GOT3 (cell line): Measurements from ENCODE around the gene CRYBG2.

Experiments
- DNase-seq: peaks from one replicate; lab custom pipeline; 2025; ENCODE audit warnings: mixed read lengths; lab: John Stamatoyannopoulos, UW

CRYBG2 gene

DNA sequence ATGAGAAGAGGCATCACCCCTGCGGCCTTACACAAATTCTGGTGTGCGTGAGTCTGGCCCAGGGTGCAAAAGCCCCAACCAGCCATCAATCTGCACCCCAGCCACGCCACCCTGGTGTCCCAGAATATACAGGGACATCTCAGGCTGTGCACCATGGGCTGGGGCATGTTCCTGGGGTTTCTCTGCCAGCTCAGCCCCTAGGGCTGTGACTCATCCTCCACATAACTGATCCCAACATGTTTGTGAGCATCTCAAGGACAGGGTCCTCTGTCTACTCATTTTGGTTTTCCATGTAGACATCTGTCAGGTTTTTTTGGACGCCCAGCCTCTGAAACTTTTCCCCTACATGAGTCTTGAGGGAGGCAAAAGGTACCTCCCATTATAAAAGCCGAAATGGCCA lies 18.1 kb upstream of the CRYBG2 start:
- no peak for DNase-seq

DNA sequence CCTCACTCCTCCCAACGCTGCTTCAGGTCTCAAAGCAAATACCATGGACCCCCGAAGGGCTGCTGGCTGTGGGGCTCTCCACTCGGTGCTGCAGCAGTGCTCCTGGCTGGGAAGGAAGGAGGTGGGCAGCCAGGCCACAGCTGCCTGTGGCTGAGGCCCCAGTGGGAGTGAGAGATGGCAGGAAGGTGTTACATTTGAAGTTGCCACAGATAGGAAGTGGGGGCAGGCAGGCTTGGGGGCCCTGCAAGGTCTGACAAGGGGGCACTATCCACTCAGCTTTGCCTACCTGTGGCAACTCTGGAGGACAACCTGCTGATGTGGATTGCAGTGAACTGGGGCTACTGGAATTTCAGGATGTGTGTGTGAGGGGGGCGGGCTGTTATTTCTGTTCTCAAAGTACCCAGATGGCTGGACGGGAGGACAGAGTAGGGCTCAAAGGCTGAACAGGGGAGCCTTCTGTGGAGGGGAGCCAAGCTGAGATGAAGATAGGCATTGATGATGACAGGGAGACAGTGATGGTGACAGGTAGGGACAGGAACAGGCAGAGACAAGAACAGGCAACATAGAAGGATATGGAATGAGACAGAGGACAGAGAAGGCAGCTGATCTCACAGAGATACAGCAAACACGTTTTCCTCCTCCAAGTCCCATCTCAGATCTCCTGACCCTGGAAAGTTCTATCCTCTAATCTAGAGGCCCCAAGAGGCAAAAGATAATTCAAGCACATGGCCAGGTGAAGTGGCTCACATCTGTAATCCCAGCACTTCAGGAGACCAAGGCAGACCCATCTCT lies 16.9 kb upstream of the CRYBG2 start:
- no peak for DNase-seq

DNA sequence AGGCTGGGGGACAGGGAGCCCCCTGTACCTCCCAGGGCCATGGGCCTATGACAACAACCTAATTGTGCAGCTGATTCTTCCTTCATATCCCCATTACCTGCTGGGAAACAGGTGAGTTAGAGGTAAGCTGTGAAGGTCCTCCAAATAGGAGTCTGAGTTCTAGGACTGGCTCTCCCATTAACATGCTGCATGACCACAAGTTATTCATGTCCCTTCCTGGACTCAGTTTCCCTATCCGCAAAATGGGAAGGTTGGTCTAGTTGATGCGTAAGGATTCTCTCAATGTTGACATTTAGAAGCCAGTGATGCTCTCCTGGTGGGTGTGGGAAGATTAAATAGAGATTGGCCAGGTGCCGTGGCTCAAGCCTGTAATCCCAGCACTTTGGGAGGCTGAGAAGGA lies 14.6 kb upstream of the CRYBG2 start:
- DNase-seq = no peak

DNA sequence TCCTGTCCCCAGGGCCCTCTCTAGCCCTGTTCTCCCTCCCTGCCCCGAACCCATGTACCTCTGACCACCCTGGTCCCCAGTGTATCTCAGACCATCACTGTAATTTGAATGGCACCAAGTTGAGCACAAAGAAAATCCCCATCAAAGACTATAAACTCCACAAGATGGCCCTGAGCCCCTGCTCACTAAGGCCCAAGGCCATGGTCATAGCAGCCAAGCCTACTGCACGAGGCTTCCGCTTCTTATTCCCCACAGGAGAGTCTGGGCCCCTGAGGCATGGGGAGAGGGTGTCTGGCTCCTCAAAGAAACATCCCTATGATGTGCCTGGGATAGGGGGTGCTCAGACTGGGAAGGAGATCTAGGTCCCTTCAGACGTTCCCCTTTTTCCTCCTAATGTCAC lies 14.1 kb upstream of the CRYBG2 start:
- DNase-seq = no peak

DNA sequence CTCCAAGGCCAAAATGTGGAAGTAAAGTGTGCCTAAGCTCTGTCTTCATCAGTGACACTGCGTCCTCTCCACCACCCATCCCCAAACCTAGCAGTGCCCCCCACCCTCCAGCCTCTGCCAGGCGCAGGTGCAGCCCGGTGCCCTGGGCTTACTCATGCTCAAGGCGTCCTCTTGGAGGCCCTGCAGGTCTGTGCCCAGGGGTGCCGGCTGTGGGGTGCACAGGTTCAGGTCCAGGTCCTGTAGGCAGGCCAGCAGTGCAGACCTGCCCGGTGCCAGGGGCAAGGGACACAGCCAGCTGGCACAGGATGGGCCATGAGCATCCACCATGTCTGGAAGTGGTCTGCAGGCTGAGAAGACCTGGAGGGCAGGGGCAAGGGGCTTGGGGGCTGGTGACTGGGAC lies 13.5 kb upstream of the CRYBG2 start:
- DNase-seq = no peak

DNA sequence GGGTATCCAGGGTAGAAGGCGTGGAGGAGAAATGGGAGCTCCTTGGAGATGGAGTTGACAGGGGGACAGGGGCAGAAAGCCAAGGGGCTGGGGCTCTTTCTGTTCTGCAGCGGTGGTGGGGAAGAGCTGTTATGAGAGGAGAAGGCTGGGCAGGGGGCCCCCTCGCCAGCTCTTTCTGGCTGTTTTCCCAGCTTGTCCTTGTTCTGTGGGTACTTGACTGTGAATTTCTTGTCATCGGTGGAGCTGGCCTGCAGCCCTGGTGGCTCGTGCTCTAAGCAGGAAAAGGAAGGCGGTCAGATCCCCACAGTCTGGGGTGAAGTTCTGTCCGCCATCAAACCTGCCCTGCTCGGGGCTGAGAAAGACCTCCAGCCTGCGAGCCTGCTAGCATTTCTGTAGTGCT lies 11.0 kb upstream of the CRYBG2 start:
- DNase-seq = no peak

DNA sequence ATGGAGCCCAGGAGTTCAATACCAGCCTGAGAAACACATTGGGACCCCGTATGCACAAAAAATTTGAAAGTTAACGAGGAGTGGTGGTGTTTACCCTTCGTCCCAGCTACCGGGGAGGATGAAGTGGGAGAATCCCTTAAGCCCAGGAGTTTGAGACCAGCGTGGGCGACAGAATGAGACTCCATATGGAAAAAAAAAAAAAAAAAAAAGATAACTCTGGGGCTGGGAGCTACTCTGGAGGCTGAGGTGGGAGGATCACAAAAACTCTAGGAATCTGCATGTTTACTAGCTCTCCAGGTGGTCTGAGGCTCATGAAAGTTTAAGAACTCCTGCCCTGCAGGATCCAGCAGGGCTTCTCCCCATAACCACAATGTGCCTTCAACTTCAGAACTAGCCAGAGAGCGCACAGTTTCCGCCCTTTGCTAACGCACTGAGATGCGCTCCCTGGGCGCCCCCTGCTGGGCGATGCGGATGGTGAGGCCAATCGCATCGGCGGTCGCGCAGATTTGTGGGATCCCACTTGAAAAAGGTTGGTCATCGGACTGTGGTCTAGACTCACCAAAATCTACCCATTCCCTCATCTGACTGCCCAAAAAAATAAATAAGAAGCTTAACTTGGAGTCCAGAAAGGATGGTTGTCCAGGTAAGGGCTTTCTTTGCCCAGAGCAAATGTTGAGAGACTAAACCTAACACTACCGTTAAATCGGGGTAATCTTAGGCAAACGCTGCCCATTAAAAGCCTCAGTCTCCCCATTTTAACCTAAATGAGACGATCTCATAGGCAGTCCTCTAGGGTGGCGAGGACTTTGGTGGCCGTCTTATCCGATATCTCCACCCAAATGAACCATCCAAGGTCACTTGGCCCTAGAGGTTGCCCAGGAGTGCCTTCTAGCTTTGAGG lies 9.9 kb upstream of the CRYBG2 start:
- DNase-seq = peak; percentile 50

DNA sequence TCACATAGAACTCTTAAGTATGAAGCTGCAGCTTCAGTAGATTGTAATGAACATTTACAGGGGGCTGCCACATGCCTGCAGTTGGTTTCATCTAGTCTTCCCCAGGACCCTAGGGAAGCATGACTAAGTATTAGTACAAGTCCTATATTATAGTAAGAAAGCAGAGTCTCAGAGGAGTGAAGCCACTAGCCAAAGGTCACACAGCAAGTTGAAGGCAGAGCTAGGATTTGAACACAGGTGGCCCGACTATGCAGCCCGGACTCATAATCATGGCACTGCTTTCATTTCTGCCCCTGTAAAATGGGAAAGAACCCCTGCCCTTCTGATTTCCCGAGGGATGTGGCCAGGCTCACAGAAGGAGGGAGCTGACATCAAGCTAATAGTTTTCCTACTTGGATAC lies 8.4 kb upstream of the CRYBG2 start:
- no peak for DNase-seq

DNA sequence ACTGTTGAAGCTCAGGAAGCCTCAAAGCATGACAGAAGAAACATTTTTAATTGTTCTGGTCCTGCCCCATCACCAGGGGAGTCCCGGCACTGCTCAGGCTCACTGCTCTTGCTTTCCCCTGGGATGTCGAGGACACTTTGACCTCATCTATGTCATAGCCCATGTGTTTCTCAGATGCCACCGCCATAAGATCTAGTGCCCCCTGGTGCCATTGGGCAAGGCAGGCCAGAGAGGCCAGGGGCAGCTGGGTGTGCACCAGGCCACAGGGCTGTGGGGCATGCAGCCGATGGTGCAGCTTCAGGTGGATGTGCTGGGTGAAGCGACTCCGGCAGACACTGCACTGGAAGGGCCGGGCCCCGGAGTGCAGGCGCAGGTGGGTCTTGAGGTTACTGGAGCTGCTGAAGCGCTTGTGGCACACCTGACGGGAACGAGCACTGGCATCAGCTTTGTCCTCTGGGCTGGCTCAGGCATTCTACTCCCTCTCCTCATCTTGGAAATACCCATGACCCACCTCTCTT lies 7.7 kb upstream of the CRYBG2 start:
- no peak for DNase-seq

DNA sequence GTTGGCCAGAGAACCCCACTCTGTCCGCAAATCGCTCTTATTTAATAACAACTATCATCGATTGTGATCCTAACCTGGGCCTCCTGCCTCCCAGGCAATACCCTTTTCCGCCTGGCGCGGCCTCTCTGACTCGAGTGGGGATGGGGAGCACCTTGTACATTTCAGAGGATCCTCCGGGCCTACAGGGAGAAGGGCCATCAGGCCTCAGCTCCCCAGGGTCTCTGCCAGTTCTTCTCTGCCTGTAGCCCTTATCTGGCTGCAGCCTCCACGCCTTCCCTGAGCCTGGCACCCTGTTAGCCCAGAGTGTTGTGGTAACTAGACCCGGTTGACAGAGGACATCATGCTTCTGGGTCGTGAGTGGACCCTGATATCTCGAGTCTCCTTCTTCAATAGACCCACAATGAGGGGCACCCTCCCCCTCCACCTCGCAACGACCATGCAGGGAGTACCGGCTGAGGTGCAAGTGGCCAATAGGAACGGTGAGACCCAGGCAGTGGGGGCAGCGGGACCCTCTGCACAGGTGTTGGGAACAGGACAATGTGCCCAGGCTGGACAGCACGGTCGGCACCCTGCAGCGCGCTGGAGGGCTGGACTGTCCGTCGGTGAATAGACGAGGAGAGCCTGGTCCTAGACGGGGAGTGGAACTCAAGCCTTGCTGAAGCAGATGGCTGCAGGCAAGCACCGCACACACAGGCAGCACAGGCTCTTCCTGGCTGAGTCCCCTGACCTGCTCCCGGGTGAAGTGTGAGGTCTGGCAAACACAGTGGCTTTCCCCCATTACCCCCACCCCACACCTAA lies 7.1 kb upstream of the CRYBG2 start:
- DNase-seq = no peak

DNA sequence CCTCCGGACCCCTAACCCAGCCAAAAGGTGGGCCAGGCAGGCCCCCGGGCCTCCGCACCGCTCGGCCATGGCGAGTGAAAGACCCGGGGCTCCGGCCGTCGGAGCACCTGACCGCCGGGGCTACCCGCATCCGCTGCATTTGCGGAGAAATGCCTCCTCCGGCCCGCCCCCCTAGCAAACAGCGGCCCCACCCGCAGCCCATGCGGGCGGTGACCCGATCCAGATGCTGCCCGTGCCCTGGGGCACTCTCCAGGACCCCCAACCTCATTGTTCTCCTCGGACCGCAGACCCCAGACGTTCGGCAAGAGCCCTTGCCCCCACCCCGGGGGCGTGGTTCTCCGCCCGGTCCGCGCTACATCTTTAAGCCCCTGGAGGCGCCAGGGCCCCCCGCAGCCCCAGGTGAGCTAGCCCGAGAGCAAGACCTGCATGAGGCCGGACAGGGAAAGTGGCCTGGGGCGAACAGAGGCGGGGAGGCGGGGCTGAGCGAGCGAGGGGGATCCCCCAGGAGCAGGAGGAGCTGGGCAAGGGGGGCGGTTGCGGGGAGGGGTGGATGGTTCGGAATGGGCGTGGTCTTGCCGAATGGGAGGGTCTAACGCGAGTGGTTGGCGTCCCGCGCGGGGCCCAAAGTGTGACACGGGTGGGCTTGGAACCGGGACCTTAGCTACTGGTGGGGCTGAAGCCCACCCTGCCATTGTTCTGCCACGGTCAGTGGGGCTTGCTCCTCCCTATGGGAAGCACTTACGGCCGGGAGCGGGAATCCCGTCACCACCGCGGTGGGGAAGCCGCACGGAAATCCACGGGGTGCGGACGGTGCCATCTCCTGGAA lies 6.3 kb upstream of the CRYBG2 start:
- DNase-seq = no peak

DNA sequence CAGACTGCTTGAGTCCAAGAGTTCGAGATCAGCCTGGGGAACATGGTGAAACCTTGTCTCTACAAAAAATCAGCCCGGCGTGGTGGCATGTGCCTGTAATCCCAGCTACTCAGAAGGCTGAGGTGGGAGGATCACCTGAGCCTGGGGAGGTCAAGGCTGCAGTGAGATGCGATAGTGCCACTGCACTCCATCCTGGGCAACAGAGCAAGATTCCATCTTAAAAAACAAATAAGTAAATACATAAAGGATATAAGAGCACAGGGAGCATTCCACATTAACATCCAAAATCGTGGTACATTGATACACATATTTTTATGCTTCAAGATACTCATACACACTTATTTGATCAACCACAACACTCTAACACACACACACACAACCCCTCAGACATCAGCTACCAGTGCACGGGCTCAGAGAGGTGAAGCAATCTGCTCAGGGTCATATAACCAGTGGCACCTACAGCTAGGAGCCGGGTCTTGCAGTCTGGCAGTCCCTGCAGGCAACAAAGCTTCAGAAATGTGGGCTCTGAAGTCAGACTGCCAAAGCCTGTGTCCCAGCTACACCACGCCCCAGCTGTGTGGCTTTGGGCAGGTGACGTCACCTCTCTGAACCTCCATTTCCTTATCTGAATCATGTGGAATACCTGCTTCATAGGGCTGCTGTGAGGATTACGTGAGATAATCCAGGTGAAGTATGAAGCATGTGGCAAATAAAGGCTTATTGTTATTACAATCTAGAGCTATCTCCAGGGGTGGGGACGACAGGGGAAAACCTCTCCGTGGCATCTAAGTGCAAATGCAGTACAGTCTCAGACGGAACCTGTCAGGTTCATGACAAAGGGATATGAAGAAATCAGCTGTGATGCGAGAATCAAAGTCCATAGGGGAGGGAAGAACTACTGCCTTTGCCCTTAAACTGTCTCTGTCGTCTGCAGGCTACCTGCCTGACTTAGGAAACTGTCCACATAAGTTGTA lies 4.8 kb upstream of the CRYBG2 start:
- no peak for DNase-seq

DNA sequence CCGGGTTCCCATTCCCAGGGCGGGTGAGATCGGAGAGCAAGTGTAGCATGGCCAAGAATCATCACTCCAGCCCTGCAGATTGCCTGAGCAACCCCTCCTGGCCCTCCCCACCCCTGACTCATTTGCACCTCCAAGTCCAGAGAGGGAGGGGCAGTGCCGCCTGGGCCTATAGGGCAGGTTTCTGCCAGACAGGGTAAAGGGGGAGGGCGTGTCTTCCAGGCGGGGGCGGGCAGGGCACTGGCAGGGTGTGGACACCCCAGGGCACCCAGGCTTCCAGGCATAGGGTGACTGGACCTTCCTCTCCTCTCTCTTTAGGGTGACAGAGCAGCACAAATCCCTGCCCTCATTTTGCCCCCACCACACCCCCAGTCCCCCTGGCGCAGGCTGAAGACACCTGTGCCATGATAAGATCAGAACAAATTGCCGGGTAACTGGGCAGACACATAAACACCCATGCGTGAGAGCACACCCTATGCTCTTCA lies 3.2 kb upstream of the CRYBG2 start:
- no peak for DNase-seq

DNA sequence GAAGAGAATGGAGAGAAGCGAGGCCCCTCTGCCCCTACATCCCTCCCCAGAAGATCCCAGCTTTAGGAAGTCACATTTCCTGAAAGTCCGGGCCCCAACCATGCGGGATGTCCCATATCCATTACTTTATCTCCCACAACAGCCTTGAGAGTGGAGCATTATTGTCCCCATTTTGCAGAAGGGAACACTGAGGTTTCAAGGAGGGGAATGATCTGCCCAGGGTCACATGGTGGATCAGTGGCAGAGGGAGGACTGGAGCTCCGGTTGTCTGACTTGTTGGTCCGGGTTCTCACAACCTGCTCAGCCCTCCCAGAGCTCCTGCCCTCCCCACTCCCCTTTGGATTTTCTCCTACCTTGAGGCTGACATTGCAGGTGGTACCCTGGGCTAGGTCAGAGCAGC lies 2.2 kb upstream of the CRYBG2 start:
- DNase-seq = no peak

DNA sequence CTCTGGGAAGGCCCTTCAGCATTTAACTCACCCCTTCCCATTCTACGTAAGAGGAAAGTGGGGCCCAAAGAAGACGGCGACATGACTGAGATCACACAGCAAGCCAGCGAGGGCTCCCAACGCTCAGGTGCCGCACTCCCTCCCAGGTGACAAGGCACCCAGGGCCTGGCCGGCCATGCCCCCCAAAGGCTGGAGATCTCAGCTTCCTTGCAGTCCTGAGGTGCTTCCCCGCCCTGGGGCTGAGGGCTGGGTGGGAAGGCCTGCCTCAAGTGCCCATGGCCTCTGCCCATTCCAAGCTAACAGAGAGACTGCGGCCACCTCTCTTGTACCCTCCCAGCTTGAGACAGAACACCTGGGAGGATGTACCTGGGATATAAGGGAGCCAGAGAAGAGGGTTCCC lies 1.0 kb upstream of the CRYBG2 start:
- DNase-seq = no peak

DNA sequence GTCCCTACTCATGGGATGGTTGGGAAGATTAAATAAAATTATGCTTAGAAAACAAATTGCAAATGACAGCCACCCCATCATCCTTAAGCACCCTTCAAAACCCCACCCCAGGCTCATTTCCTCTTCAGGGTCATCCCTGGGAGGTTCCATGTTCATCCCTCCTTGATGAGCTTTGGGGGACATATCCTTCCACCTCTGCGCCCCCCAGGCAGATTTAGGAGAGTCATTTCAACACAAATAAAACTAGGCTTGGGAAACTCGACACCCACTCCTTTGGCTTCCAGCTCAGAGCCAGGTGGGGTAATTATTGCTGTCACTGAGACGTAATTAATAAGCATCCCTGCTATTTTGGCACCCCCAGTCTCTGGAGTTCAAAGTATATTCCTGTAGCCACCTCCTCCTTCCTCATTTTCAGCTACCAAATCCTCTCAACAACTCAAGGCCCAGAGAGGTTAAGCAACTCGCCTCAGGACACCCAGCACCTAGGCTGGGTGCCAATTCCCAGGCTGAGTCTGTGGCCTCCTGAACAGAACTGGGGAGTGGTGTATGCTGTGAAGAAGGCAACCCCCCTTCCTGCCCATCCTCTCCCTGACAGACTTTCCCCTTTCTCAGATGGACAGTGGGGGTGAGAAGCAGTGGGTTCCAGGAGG lies 595 bp downstream of the CRYBG2 start:
- DNase-seq = no peak

DNA sequence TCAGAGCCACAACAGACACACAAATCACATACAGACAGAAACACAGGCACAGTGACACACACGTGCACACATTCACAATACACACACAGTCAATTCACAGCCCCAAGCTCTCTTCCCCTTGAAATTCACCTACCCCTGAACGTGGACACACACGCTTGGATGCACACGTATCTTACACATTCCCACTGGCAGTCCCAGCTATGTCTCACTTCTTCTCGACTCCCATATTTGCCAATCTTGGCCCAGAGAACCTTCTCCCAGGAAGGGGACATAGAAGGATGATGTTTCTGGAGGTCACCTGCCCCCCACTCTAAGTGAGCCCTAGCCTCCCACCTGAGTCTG lies 1.6 kb downstream of the CRYBG2 start:
- no peak for DNase-seq

DNA sequence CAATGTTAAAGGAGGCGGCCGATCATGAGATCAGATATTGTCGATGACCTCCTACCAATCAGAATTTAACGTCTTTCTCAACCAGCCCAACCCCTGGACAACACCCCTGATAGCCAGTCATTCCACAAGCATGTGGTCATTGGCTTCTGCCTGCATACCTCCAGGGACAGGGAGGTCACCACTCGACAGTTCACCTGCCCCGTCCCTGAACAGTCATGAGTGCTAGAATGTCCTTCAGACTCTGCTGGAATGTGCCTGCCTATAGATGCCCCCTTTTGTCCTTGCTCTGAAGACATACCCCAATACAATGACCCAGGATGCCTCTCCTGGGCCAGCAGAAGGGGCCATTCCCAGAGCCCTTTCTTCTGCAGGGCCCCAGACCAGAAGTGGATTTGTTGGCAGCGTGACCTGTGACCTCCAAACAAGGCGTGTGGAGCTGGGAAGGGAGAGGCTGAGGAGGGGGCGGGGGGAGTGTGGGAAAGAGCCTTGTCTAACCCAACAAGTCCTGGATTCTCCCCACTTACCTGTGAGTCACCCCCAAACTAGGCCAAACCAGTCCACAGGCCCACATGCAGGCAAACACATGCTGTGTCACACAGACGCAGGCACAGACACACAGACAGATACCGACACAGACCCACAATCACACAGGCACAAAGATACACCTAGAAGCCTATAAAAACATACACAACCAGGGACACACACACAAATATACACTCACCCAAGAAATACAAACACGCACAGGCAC lies 2.2 kb downstream of the CRYBG2 start:
- no peak for DNase-seq
